Breast epithelium (tissue), 4 donors: ENCODE results near the gene MON1B. TPM values are rescaled to one million over a fixed set of nuclear protein-coding genes. Genes with fewer than 3 reads are reported as not detected.

Experiments
- DNase-seq, 2 donors: peaks; one replicate each; pipeline ENCODE4 v3.0.0-alpha.2; 2019; ENCODE audit warnings: low spot score in 2 of 2
- H3K27ac ChIP-seq, 2 donors: fragments of 200-600 bp; sonication (generic) in 1 of 2; one replicate each; pipeline ENCODE4 v1.5.1; 2016 to 2019; ENCODE audit warnings: mild to moderate bottlenecking in 1 of 2
- H3K27me3 ChIP-seq, 2 donors: fragments of 200-600 bp; sonication (generic) in 1 of 2; one replicate each; pipeline versions ENCODE4 v1.5.1 to v1.6.0; 2017 to 2019; ENCODE audit warnings: control low read depth in 1 of 2, mild to moderate bottlenecking in 1 of 2
- H3K36me3 ChIP-seq: fragments of 200-600 bp; one replicate; pipeline ENCODE4 v1.5.1; 2019
- H3K4me1 ChIP-seq, 2 donors: fragments of 200-600 bp; sonication (generic); one replicate each; pipeline ENCODE4 v1.5.1; 2016 to 2019; ENCODE audit warnings: control low read depth in 1 of 2
- H3K4me3 ChIP-seq, 3 donors: fragments of 200-600 bp; sonication (generic); 1 replicate in 2 of 3; 2 replicates in 1 of 3; pipeline ENCODE4 v1.5.1; 2016 to 2019; ENCODE audit warnings: mild to moderate bottlenecking in 3 of 3, moderate library complexity in 2 of 3
- H3K9me3 ChIP-seq, 2 donors: fragments of 200-600 bp; sonication (generic) in 1 of 2; one replicate each; pipeline ENCODE4 v1.5.1; 2016 to 2019; ENCODE audit warnings: control low read depth in 1 of 2
- POLR2A ChIP-seq: fragments of 450-650 bp; IDR thresholded peaks from one replicate; pipeline ENCODE4 v1.6.1; 2016; ENCODE audit warnings: antibody characterized with exemption, mild to moderate bottlenecking, moderate library complexity
- POLR2AphosphoS5 ChIP-seq, 3 donors: sonication (generic); formaldehyde crosslinking; IDR thresholded peaks; one replicate each; pipeline ENCODE4 v1.6.1; 2017; ENCODE audit warnings: antibody characterized with exemption in 3 of 3
- intact Hi-C: fragments of 100-400 bp; cut with DNase I; formaldehyde crosslinking; loops from one replicate; pipeline ENCODE4 v1.15.1; 2023; ENCODE audit warnings: low total_unique reads
- total RNA-seq, 3 donors: library from RNA; depleted of rRNA; stranded (reverse); fragments of >200 nt; gene quantifications; one replicate each; pipeline ENCODE4 v1.1.0, GENCODE V29; 2016
- TF ChIP-seq, protein P1 (sequence below), 3 donors: fragments of 450-650 bp; IDR thresholded peaks; one replicate each; pipeline ENCODE4 v1.5.1; 2016 to 2017; ENCODE audit warnings: antibody characterized with exemption in 3 of 3, mild to moderate bottlenecking in 3 of 3, moderate library complexity in 3 of 3

MON1B gene
- total RNA-seq, 3 donors from 2014 or later = 21.6 to 26.6 (median 22.5) TPM

DNA sequence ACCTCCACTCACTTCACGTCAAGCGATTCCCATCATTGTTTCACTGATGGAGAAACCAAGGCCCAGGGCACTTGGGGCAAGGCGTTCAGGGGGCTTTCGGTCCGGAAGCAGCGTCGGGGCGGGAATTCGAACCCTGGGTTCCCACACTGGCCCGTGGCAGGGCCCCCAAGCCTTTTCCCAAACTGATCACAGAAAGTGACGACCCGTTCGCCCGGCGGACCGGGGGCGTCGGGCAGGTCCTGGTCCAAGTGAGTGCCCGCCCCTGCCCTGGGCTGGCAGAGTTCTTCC, 856 bp upstream of the MON1B start:
- Histone ChIP-seq H3K4me3 (peak overlapping the region; percentile 66 to 87 (median 77)), H3K4me1 (peaks cover 0 to 9% of the 10 kb centered on the region in 2 donors), H3K27ac (peak overlapping the region; percentile 96), H3K27me3 (no peaks in the 10 kb centered on the region), H3K36me3 (no peaks in the 10 kb centered on the region), H3K9me3 (no peaks in the 10 kb centered on the region)
- TF ChIP-seq, protein P1, sequence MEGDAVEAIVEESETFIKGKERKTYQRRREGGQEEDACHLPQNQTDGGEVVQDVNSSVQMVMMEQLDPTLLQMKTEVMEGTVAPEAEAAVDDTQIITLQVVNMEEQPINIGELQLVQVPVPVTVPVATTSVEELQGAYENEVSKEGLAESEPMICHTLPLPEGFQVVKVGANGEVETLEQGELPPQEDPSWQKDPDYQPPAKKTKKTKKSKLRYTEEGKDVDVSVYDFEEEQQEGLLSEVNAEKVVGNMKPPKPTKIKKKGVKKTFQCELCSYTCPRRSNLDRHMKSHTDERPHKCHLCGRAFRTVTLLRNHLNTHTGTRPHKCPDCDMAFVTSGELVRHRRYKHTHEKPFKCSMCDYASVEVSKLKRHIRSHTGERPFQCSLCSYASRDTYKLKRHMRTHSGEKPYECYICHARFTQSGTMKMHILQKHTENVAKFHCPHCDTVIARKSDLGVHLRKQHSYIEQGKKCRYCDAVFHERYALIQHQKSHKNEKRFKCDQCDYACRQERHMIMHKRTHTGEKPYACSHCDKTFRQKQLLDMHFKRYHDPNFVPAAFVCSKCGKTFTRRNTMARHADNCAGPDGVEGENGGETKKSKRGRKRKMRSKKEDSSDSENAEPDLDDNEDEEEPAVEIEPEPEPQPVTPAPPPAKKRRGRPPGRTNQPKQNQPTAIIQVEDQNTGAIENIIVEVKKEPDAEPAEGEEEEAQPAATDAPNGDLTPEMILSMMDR (IDR thresholded peaks at IDR 0.05) = no peak
- TF ChIP-seq POLR2AphosphoS5 (IDR thresholded peaks at IDR 0.05) = no peak
- no peak for TF ChIP-seq POLR2A
- DNase-seq = no peak
- intact Hi-C loops = no loop called here

DNA sequence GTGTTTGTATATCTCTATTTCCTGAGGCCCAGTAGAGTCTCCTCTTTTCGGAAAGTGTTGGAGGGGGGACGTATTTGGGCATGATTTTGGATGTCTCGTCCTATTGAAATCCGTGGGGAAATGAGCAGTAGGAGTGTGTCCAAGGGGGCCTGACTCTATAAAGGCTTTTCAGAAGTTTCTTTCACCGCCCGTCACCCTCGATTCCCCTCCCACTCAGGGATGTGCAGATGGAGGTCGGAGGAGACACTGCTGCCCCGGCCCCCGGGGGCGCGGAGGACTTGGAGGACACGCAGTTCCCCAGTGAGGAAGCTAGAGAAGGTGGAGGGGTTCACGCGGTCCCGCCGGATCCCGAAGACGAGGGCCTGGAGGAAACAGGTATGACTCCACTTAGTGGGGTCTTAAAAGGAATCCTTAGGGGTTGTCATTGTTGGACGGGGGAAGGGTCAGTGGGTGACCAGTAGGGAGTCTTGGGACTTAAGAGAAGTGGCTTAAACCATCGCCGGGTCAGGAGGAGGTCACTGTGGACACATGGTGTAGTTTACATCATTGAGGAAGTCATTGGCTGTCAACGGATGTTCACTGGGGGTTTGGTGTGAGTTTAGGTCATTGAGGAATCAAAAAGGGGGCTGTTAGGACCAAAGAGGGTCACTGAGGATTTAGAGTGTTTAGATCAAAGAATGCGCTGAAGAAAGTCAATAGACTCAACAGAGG, 424 bp downstream of the MON1B start:
- no peaks in the 10 kb centered on the region for H3K9me3 ChIP-seq
- TF ChIP-seq POLR2A (no peak), POLR2AphosphoS5 (IDR thresholded peaks at IDR 0.05) (no peak)
- H3K27me3 ChIP-seq = no peaks in the 10 kb centered on the region
- peak overlapping the region; percentile 96 for H3K27ac ChIP-seq
- DNase-seq = no peak
- H3K4me3 ChIP-seq = peak overlapping the region; percentile 66 to 87 (median 77)
- intact Hi-C loops = no loop called here
- H3K36me3 ChIP-seq = no peaks in the 10 kb centered on the region
- peaks cover 0 to 9% of the 10 kb centered on the region in 2 donors for H3K4me1 ChIP-seq

DNA sequence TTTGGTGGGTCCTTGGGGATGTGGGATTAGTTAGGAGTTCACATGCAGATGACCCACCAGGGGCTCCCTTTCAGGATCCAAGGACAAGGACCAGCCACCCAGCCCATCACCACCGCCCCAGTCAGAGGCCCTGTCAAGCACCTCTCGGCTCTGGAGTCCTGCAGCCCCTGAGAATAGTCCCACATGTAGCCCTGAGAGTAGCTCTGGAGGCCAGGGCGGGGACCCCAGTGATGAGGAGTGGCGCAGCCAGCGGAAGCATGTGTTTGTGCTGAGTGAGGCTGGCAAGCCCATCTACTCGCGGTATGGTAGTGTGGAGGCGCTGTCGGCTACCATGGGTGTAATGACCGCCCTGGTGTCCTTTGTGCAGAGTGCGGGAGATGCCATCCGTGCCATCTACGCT, 2.4 kb downstream of the MON1B start:
- TF ChIP-seq, protein P1 (IDR thresholded peaks at IDR 0.05) = no peak
- no peak for TF ChIP-seq POLR2A
- TF ChIP-seq POLR2AphosphoS5 (IDR thresholded peaks at IDR 0.05) = no peak
- intact Hi-C loops = no loop called here
- no peaks in the 10 kb centered on the region for H3K36me3 ChIP-seq

GRCh38 chr16:77194295-77195231, 3.6 kb downstream of the MON1B start:
- H3K36me3 ChIP-seq = peaks cover 9% of the 10 kb centered on the region
- H3K27me3 ChIP-seq = no peaks in the 10 kb centered on the region
- TF ChIP-seq POLR2AphosphoS5 (IDR thresholded peaks at IDR 0.05) (no peak), POLR2A (no peak)
- TF ChIP-seq, protein P1 (IDR thresholded peaks at IDR 0.05) = no peak
- H3K4me1 ChIP-seq = peaks cover 0 to 9% of the 10 kb centered on the region in 2 donors
- H3K9me3 ChIP-seq = no peaks in the 10 kb centered on the region
- intact Hi-C loops = no loop called here
- no peak overlapping the region for H3K4me3 ChIP-seq
- no peak overlapping the region for H3K27ac ChIP-seq
- DNase-seq = no peak

More for the DNA sequence above, 2.4 kb downstream of the MON1B start:
- no peak for DNase-seq
- Histone ChIP-seq H3K4me1 (peaks cover 0 to 9% of the 10 kb centered on the region in 2 donors), H3K27ac (no peak overlapping the region), H3K4me3 (no peak overlapping the region), H3K27me3 (no peaks in the 10 kb centered on the region), H3K9me3 (no peaks in the 10 kb centered on the region)

DNA sequence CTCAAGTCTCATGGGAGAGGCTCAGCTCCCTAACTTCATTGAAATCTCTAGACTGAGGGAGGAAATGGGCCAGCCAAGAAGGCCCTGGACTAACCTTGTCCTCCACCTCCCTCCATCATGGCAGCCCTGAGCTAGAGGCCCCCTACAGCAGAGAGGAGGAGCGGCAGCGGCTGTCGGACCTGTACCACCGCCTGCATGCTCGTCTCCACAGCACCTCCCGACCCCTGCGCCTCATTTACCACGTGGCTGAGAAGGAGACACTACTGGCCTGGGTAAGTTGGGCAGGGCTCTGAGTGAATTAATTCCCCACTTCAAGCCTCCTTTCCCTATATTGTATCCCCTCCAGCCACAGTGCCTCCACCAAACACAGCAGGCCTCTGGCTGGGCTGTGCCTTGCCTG, 4.4 kb downstream of the MON1B start:
- Histone ChIP-seq H3K4me3 (no peak overlapping the region), H3K27ac (no peak overlapping the region), H3K27me3 (no peaks in the 10 kb centered on the region), H3K4me1 (peaks cover 0 to 9% of the 10 kb centered on the region in 2 donors), H3K36me3 (peaks cover 9% of the 10 kb centered on the region), H3K9me3 (no peaks in the 10 kb centered on the region)
- intact Hi-C loops = no loop called here
- no peak for DNase-seq
- TF ChIP-seq, protein P1 (IDR thresholded peaks at IDR 0.05) = no peak
- TF ChIP-seq POLR2AphosphoS5 (IDR thresholded peaks at IDR 0.05) (no peak), POLR2A (no peak)
